Lower lobe of right lung (tissue), 2 donors: ENCODE measurements around the gene TSSK3. TPM values are rescaled to one million over a fixed set of nuclear protein-coding genes. Genes with fewer than 3 reads are reported as not detected.

Experiments used
- ATAC-seq, 2 donors: fragments of 200-7000 bp; cut with Tn5 transposase; one replicate each; pipeline ENCODE4 v1.9.1; 2020 to 2022; ENCODE audit warnings: mild to moderate bottlenecking in 2 of 2, moderate library complexity in 2 of 2
- DNase-seq: peaks from one replicate; pipeline ENCODE4 v3.0.0-alpha.2; 2020
- H3K27ac ChIP-seq: fragments of 200-600 bp; one replicate; pipeline ENCODE4 v1.8.0; 2022
- H3K27me3 ChIP-seq: fragments of 200-600 bp; one replicate; pipeline ENCODE4 v1.8.0; 2022; ENCODE audit warnings: low read depth
- H3K36me3 ChIP-seq: fragments of 200-600 bp; one replicate; pipeline ENCODE4 v1.8.0; 2022; ENCODE audit warnings: mild to moderate bottlenecking
- H3K4me1 ChIP-seq: fragments of 200-600 bp; one replicate; pipeline ENCODE4 v1.8.0; 2022
- H3K4me3 ChIP-seq: fragments of 200-600 bp; one replicate; pipeline ENCODE4 v1.8.0; 2022; ENCODE audit warnings: mild to moderate bottlenecking
- H3K9me3 ChIP-seq: fragments of 200-600 bp; one replicate; pipeline ENCODE4 v1.8.0; 2022
- CTCF ChIP-seq: fragments of 200-600 bp; IDR thresholded peaks from one replicate; pipeline ENCODE4 v1.8.0; 2022; ENCODE audit warnings: antibody characterized with exemption, mild to moderate bottlenecking
- intact Hi-C: fragments of 100-400 bp; cut with DNase I; formaldehyde crosslinking; loops from one replicate; pipeline ENCODE4 v1.11.0; 2022
- total RNA-seq: library from RNA; stranded (reverse); fragmentation: NEBNext Ultra II Directional; extraction: Animal tissue kit (Norgen Biotek cat#: 25700); gene quantifications from one replicate; pipeline ENCODE4 v1.2.1, GENCODE V29; 2021
- donor health status: DM: no; HTN: yes; CAD: no; lungs with severe emphysema.

Gene TSSK3
- total RNA-seq, 1 donor from 2014 or later: 2.1 TPM

DNA sequence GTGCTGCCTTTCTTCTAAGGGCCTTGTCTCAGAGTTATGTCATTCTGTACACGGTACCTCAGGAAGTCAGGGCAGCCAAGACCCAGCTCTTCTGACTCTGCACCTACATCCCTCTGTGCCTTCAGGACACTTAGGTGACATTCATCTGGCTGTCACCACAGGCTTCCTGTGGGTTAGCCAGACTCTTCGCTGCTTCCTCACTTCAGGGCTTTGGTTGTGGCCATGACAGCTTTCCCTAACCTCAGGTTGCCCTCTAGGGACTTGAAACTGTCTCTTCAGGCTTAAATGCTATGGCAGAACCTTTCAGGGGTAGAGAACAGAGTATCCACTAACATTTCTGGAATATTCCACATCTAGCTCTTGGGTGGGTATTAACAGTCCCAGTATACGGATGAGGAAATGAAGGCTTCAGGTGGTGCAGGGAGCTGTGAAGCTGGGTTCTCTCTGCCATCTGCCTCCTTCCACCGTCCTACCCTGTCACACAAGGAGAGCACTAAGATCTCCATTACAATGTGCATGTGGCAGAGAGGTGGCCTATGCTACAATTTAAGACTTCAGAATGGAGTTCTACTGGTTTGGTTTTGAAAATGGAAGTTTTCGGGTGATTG, 9.9 kb downstream of the TSSK3 start:
- H3K4me1 ChIP-seq: no peaks in the 10 kb centered on the region
- peak in 1 of 2 donors; percentile 39 for ATAC-seq
- DNase-seq: no peak
- no peaks in the 10 kb centered on the region for H3K9me3 ChIP-seq
- H3K36me3 ChIP-seq: peaks cover 99% of the 10 kb centered on the region
- no peak overlapping the region for H3K4me3 ChIP-seq
- no peak for TF ChIP-seq CTCF
- H3K27ac ChIP-seq: no peak overlapping the region
- no peaks in the 10 kb centered on the region for H3K27me3 ChIP-seq
- intact Hi-C loops: no loop called here

DNA sequence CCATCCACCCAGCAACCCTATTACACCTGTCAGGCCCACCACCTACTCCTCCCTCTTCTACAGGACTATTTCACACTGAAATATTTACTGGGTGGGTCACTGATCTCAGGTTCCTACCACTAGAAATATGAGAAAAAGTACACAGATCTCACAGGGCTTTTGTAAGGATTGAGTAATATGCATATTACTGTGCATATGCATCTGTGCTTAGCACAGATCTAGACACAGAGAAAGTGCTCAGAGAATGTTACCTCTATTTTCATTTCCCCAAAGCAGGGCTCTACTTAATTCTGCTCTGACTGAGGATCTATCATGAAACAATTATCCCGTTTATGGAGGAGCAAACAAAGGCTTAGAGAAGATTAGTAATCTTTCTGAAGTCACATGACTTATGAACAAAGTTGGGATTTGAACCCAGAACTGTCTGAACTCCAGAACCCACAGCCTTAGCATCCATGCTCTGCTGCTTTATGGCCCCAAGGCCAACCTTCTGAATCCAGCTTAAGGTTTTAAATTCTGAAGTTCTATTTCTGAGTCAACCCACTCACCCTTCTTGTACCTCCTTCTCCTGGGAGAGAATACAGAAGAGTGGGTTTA, 11.8 kb downstream of the TSSK3 start:
- Histone ChIP-seq H3K4me3 (no peak overlapping the region), H3K27ac (no peak overlapping the region), H3K9me3 (no peaks in the 10 kb centered on the region), H3K36me3 (peaks cover 99% of the 10 kb centered on the region), H3K4me1 (no peaks in the 10 kb centered on the region), H3K27me3 (no peaks in the 10 kb centered on the region)
- DNase-seq (no peak), ATAC-seq (no peak)
- TF ChIP-seq CTCF: no peak
- intact Hi-C loops: no loop called here

DNA sequence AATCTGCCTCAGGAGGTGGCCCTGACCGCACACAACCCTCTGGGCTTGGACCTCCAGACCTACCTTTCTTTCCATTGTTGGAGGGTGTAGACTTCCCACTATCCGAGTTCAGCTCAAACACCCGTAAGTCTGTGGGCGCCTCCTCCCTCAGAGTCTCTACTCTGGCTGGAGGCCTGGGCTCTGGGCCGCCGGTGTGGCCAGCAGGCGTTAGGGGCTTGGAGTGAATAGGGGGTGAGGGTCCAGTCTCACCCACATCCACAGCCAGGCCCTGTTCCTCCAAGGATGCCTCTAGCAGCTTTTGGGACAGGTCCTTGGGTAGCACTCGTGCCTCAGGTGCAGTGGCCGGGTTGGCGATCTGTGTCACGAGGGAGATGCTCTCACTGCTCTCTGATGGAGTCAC, 13.9 kb downstream of the TSSK3 start:
- Histone ChIP-seq H3K9me3 (no peaks in the 10 kb centered on the region), H3K4me3 (no peak overlapping the region), H3K4me1 (no peaks in the 10 kb centered on the region), H3K27ac (no peak overlapping the region), H3K27me3 (no peaks in the 10 kb centered on the region), H3K36me3 (peaks cover 99% of the 10 kb centered on the region)
- ATAC-seq: no peak
- TF ChIP-seq CTCF: no peak
- intact Hi-C loops: no loop called here
- no peak for DNase-seq

- no peak overlapping the region for H3K4me3 ChIP-seq
- H3K4me1 ChIP-seq: no peaks in the 10 kb centered on the region
- peaks cover 100% of the 10 kb centered on the region for H3K36me3 ChIP-seq
- no peak for DNase-seq
- TF ChIP-seq CTCF: no peak
- H3K9me3 ChIP-seq: no peaks in the 10 kb centered on the region
- no peak for ATAC-seq
- intact Hi-C loops: no loop called here
- no peak overlapping the region for H3K27ac ChIP-seq
- no peaks in the 10 kb centered on the region for H3K27me3 ChIP-seq
These were observed 15.3 kb downstream of the TSSK3 start for GRCh38 chr1:32377541-32378220.

DNA sequence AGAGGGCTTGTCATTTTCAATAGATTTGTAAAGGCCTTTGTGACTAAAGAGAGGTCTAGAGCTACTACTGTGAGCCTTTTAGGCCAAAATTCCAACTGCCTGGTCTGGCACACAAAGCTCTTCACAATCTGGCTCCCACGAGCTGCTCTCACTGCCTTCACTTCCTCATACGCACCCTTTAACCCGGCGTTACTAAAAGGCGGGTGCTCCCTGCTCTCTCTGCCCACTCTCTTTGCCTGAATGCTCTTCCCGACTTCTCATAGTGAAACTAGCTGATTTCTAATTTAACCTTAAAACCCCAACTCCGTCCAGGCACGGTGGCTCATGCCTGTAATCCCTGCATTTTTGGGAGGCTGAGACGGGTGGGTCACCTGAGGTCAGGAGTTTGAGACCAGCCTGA, 17.7 kb downstream of the TSSK3 start:
- Histone ChIP-seq H3K4me1 (no peaks in the 10 kb centered on the region), H3K27me3 (no peaks in the 10 kb centered on the region), H3K4me3 (no peak overlapping the region), H3K9me3 (no peaks in the 10 kb centered on the region), H3K36me3 (peaks cover 100% of the 10 kb centered on the region), H3K27ac (no peak overlapping the region)
- no peak for TF ChIP-seq CTCF
- DNase-seq: no peak
- intact Hi-C loops: no loop called here
- ATAC-seq: peak in 1 of 2 donors; percentile 27
